DND-41 (cell line): ENCODE measurements around the gene HS2ST1.

ENCODE experiments used
- CTCF ChIP-seq: IDR thresholded peaks from 2 replicates; pipeline ENCODE4 v1.5.1; 2012; ENCODE audit warnings: borderline replicate concordance, low read length, moderate library complexity, mild to moderate bottlenecking; ENCODE audit not compliant: poor library complexity, severe bottlenecking; ENCODE audit errors: extremely low read depth
- EZH2 ChIP-seq: IDR thresholded peaks from 3 replicates; pipeline ENCODE4 v1.6.1; 2012; ENCODE audit warnings: borderline replicate concordance, low read depth, mild to moderate bottlenecking, moderate library complexity, low read length, inconsistent platforms; ENCODE audit not compliant: severe bottlenecking

- no peak for TF ChIP-seq CTCF
- TF ChIP-seq EZH2 = no peak
Observed at GRCh38 chr1:86981482-86982213, 67.2 kb downstream of the HS2ST1 start.
